Small intestine (tissue), 7 donors: ENCODE measurements around the gene PARD3B. TPM values are rescaled to one million over a fixed set of nuclear protein-coding genes. Genes with fewer than 3 reads are reported as not detected.

Source experiments
- DNase-seq, 2 donors: peaks; one replicate each; pipeline versions ENCODE4 v3.0.0 to v3.0.0-alpha.2; 2013
- FAIRE-seq: peaks from 2 replicates; lab custom pipeline; 2012; peaks lifted over from hg19 to GRCh38; lab: Jason Lieb, UNC
- H3K27ac ChIP-seq, 3 donors: one replicate each; pipeline ENCODE4 v1.5.1; 2013; ENCODE audit warnings: low read length in 2 of 3, mild to moderate bottlenecking in 2 of 3, control low read depth in 1 of 3, inconsistent platforms in 1 of 3, low read depth in 1 of 3, moderate library complexity in 1 of 3
- H3K27me3 ChIP-seq, 3 donors: one replicate each; pipeline ENCODE4 v1.6.1; 2013; ENCODE audit warnings: low read length in 3 of 3, inconsistent platforms in 1 of 3; ENCODE audit not compliant: control insufficient read depth in 3 of 3, insufficient read depth in 3 of 3
- H3K36me3 ChIP-seq, 3 donors: one replicate each; pipeline ENCODE4 v1.6.1; 2013; ENCODE audit warnings: low read length in 3 of 3, inconsistent platforms in 1 of 3, low read depth in 1 of 3, mild to moderate bottlenecking in 1 of 3, moderate library complexity in 1 of 3; ENCODE audit not compliant: control insufficient read depth in 3 of 3, insufficient read depth in 2 of 3
- H3K4me1 ChIP-seq, 3 donors: one replicate each; pipeline ENCODE4 v1.6.1; 2013; ENCODE audit warnings: low read length in 2 of 3, inconsistent platforms in 1 of 3, low read depth in 1 of 3, mild to moderate bottlenecking in 1 of 3, moderate library complexity in 1 of 3; ENCODE audit not compliant: control insufficient read depth in 3 of 3, insufficient read depth in 2 of 3
- H3K4me3 ChIP-seq, 3 donors: one replicate each; pipeline ENCODE4 v1.5.1; 2013; ENCODE audit warnings: low read length in 3 of 3, control low read depth in 1 of 3, inconsistent platforms in 1 of 3, low read depth in 1 of 3, mild to moderate bottlenecking in 1 of 3, moderate library complexity in 1 of 3
- H3K9me3 ChIP-seq, 2 donors: one replicate each; pipeline ENCODE4 v1.6.1; 2013; ENCODE audit warnings: low read depth in 1 of 2, low read length in 1 of 2; ENCODE audit not compliant: control insufficient read depth in 2 of 2, insufficient read depth in 1 of 2
- WGBS, 3 donors: extraction: QIAGEN DNeasy Blood & Tissue Kit; methylation state at CpG; one replicate each; pipeline ENCODE4 v1.1.7; 2013; 5-methylcytosine and 5-hydroxymethylcytosine counted together
- polyA plus RNA-seq, 4 donors: library from polyadenylated mRNA; stranded (reverse) in 3 of 4; unstranded in 1 of 4; fragments of 200-250 nt in 3 of 4; fragments of 120-200 nt in 1 of 4; gene quantifications; one replicate each; pipeline versions ENCODE4 v1.2.1 to v1.2.3, GENCODE V29; 2013
- donor health status: healthy with polysubstance abuse.
- donor health status: control.
- donor health status: control.
- donor health status: Bipolar disorder and iron deficiency.
- donor health status: healthy.

Gene PARD3B
- polyA plus RNA-seq, 4 donors: 2.8 to 10.7 (median 3.6) TPM

DNA sequence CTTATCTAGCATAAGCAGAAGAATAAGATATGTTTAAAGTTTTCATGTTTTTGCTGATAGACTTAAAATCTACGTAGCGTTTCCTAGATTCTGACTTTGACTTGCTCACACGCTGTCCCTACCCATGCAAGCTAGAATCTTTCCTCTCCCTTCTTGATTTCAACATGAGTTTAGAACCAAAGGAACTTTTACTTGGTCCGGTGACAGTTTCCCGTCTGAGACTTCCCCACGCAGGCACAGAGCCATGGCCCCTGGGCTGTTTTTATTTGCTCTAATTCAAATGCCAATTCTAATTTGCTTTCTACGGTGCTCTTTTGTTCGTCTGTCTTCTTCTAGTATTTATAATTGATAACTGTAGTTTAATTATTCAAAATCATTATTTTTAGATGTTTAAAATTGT, 467.7 kb downstream of the PARD3B start:
- Histone ChIP-seq H3K4me1 (no peaks in the 10 kb centered on the region), H3K4me3 (no peak overlapping the region), H3K36me3 (no peaks in the 10 kb centered on the region), H3K27ac (no peak overlapping the region), H3K27me3 (no peaks in the 10 kb centered on the region), H3K9me3 (no peaks in the 10 kb centered on the region)
- 88 to 97% (median 93%) methylated on average over 8 of the region's 8 CpGs for WGBS, 3 donors
- FAIRE-seq: no peak
- no peak for DNase-seq

DNA sequence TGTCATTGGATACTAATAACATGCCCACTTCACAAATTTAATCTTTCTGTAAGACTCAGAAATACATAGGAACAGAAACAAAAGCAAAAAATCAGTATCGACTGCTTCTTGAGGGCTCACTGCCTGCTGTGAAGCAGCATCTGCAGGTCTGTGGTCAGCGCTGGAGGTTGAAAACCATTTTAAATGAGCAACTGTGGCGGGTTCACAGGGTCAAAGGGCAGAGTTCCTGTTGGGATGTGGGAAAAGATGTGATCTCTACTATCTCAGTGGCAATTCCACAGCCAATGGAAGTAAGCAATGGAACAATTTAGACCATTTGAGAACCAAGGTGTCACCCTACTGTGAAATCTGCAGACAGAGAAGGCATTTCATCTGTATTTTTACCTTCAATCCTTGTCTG, 468.3 kb downstream of the PARD3B start:
- Histone ChIP-seq H3K27me3 (no peaks in the 10 kb centered on the region), H3K36me3 (no peaks in the 10 kb centered on the region), H3K27ac (no peak overlapping the region), H3K9me3 (no peaks in the 10 kb centered on the region), H3K4me1 (no peaks in the 10 kb centered on the region), H3K4me3 (no peak overlapping the region)
- FAIRE-seq (no peak), DNase-seq (no peak)
- 88 to 92% (median 92%) methylated on average over 3 of the region's 3 CpGs for WGBS, 3 donors

DNA sequence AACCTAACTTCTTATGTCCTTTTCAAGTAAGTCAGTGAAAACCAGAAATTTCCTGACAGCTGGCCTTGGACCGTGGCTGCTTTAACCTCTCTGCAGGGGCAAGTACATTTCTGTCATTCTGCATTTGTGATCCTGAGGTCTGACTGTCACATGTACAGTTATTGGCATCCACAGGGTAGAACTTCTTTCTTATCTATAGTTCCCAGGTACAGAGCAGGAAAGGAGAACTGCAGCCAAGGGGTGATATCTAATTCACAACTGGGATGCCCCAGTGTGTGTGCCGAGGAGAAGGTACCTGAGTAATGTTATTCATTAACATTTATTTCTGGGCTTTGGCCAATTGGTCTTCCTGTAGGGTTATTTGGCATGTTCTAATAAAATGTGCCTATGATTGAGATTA, 468.9 kb downstream of the PARD3B start:
- Histone ChIP-seq H3K4me1 (no peaks in the 10 kb centered on the region), H3K36me3 (no peaks in the 10 kb centered on the region), H3K4me3 (no peak overlapping the region), H3K27me3 (no peaks in the 10 kb centered on the region), H3K9me3 (no peaks in the 10 kb centered on the region), H3K27ac (no peak overlapping the region)
- FAIRE-seq (no peak), DNase-seq (no peak)
- whole genome bisulfite sequencing, 3 donors: 60 to 69% (median 66%) methylated on average over 2 of the region's 2 CpGs

DNA sequence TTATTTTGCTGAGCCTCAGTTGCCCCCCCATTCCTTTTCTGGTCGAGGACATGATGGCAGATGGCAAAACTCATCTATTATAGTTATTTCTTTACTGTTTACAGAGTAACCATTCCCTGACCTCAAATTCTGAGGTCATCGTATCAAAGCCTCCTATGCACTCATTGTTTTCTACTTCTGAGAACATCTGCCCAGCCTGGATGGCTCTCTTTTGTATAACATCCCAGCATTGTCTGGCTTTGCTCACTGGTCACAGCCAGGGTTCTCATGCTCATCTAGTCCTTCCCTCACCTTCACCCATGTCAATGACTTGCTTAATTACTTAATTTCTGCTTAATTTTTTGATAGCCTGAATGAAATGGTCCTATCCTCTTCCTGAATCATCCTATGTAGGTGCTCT, 472.1 kb downstream of the PARD3B start:
- DNase-seq (no peak), FAIRE-seq (no peak)
- Histone ChIP-seq H3K4me1 (no peaks in the 10 kb centered on the region), H3K36me3 (no peaks in the 10 kb centered on the region), H3K9me3 (no peaks in the 10 kb centered on the region), H3K4me3 (no peak overlapping the region), H3K27ac (no peak overlapping the region), H3K27me3 (peaks cover 0 to 2% (median 0%) of the 10 kb centered on the region in 3 donors)
- 67 to 79% (median 76%) methylated on average over 2 of the region's 2 CpGs for WGBS, 3 donors

DNA sequence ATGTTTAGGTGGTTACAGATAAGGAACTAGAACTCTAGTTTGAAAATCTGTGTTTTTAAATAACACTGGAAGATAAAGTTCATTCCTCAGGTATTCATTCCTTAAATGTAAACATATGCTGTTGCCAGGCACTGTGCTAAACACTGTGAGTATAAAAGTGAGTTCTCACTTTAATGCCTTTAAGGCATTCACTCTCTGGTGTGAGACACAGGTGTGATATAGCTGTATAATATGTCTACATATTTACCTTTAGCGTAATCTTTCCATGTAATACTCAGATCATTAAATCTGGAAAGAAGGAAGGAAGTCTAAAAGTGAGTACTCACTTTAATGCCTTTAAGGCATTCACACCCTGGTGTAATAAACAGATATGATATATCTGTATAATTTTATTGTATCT, 472.6 kb downstream of the PARD3B start:
- no peak overlapping the region for H3K27ac ChIP-seq
- FAIRE-seq: no peak
- peak; percentile 12 to 41 for DNase-seq

DNA sequence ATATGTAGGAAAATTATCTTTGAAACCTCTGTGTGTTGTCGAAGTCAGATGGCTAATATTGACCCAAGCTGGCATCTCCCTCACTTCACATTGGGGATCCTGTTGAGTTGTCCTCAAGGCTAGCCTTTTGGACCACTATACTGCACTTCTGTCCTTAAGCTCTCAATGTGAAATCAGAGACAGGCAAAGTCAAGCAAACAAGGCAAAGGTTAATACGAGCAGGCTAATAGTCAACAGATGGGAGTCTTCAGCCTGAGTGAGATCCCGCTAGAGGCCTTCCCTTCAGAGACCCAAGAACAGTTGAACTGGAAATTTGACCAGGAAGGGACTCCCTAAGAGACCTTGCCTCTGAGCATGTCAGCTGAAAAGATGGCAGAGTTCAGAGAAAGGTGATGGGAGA, 475.4 kb downstream of the PARD3B start:
- Histone ChIP-seq H3K4me1 (no peaks in the 10 kb centered on the region), H3K36me3 (peaks cover 0 to 3% (median 0%) of the 10 kb centered on the region in 3 donors)
- WGBS, 3 donors: 86 to 90% (median 88%) methylated on average over 3 of the region's 3 CpGs

More for the DNA sequence above, 472.6 kb downstream of the PARD3B start:
- 60 to 67% (median 65%) methylated on average over 1 of the region's 1 CpG for WGBS, 3 donors
- H3K9me3 ChIP-seq: no peaks in the 10 kb centered on the region
- H3K36me3 ChIP-seq: peaks cover 0 to under 1% (median 0%) of the 10 kb centered on the region in 3 donors
- peaks cover 0 to 2% (median 0%) of the 10 kb centered on the region in 3 donors for H3K27me3 ChIP-seq
- H3K4me3 ChIP-seq: no peak overlapping the region
- no peaks in the 10 kb centered on the region for H3K4me1 ChIP-seq

DNA sequence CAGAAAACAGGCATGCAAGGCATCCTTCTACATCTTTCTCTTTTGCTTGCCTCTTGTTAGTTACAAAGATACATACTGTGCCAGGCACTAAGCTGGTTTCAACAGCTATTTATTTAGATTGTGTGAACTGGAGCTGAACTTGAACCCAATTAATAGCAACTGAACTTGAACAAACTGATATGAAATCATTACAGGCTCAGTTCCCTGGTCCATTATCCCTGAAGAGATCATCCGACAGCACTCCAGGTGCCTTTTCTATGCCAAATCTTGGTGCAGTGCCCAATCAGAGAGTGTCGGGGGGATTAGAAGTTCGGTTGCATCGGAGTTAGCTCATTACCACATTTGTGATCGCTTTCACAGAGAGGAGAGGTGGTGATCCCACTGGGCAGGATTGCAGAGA, 477.6 kb downstream of the PARD3B start:
- H3K9me3 ChIP-seq: no peaks in the 10 kb centered on the region
- 91 to 97% (median 96%) methylated on average over 5 of the region's 5 CpGs for WGBS, 3 donors
- no peak overlapping the region for H3K27ac ChIP-seq

More for the DNA sequence above, 475.4 kb downstream of the PARD3B start:
- no peak for DNase-seq
- no peaks in the 10 kb centered on the region for H3K9me3 ChIP-seq
- H3K27ac ChIP-seq: no peak overlapping the region
- no peak for FAIRE-seq
- no peak overlapping the region for H3K4me3 ChIP-seq
- H3K27me3 ChIP-seq: peaks cover 0 to 2% (median 0%) of the 10 kb centered on the region in 3 donors

DNA sequence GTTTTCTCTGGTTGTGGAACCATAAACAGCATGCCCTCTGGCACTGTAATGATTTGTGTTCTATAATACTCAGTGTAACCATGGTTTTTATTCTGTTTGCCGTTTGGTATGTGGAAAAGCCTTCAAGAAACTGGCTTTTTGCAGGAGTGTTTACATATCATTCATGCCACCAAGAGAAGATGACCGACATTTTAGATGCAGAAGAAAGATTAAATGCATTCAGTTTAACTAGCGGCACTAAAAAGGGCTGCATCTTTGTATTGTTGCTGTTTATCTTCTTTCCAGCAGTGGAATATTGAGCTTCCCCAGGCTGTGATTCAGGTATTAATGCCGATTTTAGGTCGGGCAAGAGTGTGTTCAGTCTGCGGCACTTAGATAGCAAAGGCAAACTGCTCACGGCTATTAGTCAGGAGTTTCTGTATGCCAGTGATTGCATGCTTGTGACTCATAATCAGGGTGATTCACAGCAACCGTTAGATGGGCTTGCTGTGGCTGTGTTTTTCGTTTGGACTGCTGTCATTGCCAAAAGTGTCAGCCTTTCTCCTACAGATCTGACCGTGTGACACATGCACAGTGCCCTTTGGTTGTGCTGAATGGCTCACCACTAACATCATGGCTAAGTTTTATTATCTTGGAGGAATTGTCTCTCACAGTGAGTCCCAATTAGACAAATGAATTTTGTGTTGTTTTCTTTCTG, 479.7 kb downstream of the PARD3B start:
- Histone ChIP-seq H3K4me3 (no peak overlapping the region), H3K27me3 (peaks cover 0 to under 1% (median 0%) of the 10 kb centered on the region in 3 donors), H3K27ac (no peak overlapping the region), H3K4me1 (no peaks in the 10 kb centered on the region), H3K9me3 (no peaks in the 10 kb centered on the region), H3K36me3 (peaks cover 0 to 3% (median 0%) of the 10 kb centered on the region in 3 donors)
- DNase-seq: peak; percentile 3 to 12
- WGBS, 3 donors: 55 to 66% (median 61%) methylated on average over 10 of the region's 10 CpGs
- no peak for FAIRE-seq

More for the DNA sequence above, 477.6 kb downstream of the PARD3B start:
- Histone ChIP-seq H3K27me3 (peaks cover 0 to 2% (median 0%) of the 10 kb centered on the region in 3 donors), H3K4me3 (no peak overlapping the region), H3K36me3 (peaks cover 0 to 3% (median 0%) of the 10 kb centered on the region in 3 donors), H3K4me1 (no peaks in the 10 kb centered on the region)
- FAIRE-seq (no peak), DNase-seq (no peak)
